ENCODE data around the gene TENM4.

The TENM4 gene

DNA sequence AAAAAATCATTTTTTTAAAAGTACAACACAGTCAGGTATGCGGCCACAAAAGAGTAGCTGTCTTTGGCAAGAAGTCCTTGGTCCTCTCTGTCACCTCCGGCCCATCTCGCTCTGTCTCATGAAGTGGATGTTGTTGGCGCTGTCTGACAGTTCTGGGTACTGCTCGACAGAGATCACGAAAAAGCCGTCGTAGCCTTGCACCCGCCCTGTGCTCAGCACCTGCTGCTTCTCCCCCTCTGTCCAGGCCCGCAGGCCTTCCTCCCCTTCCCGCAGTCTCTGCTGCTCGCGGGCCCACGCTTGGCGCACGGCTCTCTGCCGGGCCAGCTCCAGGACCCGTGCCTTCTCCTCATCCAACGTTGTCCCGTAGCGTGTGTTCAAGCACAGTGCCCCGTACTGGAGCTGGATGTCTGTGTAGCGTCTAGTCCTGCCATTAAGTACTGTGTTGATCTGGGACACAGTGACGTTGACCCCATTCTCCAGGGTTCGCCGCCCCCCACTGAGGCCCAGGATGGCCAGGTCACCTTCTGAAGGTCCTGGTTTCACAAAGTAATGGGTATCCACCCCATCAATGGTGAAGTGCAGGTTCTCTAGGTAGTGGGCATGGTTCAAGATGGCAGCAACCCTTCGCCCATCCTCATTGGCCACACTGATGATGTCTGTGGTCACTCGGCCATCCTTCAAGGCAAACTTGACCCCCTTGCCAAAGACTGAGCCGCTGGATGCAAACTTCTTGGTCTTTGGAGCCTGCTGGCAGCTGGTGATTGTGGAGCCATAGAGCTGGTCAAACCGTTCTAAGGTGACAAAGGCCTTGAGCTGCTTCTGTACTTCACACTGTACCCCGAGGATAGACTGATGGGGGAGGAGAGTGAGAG is 782.6 kb downstream of the TENM4 start:
- DNase-seq (ENCODE audit: low read depth), result no peak

GRCh38 chr11:78657441-78657840 is 783.4 kb downstream of the TENM4 start:
- no peak for DNase-seq (ENCODE audit: low read depth)

DNA sequence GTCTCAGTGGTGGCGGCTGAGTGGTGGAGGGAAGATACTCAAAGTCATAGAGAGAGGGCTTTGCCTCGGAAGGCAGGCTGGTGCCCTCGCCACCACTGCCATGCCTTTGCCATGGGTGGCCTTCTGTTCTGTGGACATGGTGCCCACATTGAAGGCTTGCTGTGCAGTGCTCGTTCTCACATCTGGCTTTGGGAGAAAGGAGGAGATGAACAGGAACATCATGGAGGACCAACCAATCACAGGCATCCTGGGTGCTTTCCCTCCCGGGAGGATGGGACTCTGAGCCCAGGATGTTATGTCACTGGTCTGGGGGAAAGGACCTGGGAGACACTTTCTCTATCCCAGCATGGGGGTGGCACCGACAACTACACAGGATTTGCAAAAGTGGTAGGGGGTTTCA is 783.8 kb downstream of the TENM4 start:
- no peak for DNase-seq (ENCODE audit: low read depth)

DNA sequence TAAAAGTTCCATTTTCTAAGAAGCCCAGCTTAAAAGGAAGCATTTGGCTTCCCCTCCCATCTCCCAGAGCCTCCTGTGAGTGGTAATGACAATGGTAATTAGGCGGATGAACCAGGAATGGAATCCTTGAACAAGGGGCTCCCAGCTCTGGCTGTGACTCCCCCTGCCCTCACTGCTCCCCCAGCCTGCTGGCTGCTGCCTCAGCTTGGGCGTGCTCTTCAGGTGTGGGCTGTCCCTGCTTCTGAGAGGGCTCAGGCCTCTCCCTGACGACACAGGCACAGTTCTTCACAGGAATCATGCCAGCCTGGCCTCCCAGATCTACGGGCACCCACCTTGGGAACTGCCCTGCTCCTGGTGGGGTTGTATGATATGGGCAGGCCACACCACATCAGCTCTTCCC is 784.5 kb downstream of the TENM4 start:
- DNase-seq (ENCODE audit: low read depth), result no peak

DNA sequence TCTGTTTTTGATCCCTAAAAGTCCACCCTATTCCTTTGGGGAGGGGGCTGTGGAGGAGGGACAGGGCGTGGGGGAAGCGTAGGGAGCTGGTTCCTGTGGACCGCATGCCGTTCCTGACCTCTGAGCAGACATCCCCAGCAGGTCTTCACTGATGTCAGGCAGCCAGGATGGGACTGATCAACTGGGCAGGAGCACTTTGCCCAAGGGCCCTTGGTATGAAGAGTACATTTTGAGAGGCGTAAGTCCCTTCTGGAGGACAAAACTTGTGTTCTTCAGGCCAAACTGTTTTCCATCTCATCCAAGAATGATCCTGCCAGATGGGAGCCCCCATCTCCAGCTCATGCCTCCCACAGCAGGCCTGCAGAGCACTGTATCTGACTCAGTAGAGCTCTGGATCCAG is 785.3 kb downstream of the TENM4 start:
- no peak for DNase-seq (ENCODE audit: low read depth)

GRCh38 chr11:78654866-78655265 is 786.0 kb downstream of the TENM4 start:
- no peak for DNase-seq (ENCODE audit: low read depth)

DNA sequence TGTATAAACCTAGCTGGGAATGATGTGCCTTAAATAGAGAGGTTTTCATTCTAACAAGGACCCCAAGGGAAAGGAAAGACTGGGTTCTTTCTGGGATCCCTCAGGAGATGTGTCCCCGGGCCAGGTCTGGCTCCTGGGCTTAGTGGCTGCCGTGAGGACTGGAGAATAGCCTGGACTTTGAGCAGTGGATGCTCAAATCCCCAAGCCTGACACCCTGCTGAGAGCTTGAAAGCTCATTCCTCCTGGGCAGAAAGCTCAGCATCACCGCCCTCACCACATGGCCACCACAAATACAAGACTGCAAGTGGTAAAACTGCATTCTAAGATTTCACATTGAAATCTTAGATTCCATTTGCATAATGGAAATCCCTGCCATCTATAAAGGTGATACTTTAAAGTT is 786.8 kb downstream of the TENM4 start:
- DNase-seq (ENCODE audit: low read depth), result no peak

GRCh38 chr11:78653294-78653909 is 787.4 kb downstream of the TENM4 start:
- no peak for DNase-seq (ENCODE audit: low read depth)

DNA sequence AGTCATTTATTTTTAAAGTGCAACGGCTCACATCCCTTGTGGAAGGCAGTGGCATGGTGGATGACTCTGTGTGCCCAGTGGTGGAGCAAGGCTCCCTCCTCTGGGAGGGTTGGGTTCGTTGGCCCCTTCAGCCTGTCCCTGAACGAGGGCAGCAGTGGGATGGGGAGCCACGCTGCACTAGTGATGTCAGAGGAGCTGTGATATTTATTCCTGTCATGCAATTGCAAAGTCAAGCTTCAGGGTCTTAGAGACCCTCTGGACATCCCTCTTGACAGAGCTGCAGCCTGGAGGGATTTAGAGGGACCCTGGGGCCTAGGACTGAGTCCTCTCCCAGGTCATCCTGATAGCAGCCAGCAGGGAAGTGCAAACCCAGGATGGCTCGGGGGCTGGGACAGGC is 788.0 kb downstream of the TENM4 start:
- DNase-seq (ENCODE audit: low read depth), result no peak

DNA sequence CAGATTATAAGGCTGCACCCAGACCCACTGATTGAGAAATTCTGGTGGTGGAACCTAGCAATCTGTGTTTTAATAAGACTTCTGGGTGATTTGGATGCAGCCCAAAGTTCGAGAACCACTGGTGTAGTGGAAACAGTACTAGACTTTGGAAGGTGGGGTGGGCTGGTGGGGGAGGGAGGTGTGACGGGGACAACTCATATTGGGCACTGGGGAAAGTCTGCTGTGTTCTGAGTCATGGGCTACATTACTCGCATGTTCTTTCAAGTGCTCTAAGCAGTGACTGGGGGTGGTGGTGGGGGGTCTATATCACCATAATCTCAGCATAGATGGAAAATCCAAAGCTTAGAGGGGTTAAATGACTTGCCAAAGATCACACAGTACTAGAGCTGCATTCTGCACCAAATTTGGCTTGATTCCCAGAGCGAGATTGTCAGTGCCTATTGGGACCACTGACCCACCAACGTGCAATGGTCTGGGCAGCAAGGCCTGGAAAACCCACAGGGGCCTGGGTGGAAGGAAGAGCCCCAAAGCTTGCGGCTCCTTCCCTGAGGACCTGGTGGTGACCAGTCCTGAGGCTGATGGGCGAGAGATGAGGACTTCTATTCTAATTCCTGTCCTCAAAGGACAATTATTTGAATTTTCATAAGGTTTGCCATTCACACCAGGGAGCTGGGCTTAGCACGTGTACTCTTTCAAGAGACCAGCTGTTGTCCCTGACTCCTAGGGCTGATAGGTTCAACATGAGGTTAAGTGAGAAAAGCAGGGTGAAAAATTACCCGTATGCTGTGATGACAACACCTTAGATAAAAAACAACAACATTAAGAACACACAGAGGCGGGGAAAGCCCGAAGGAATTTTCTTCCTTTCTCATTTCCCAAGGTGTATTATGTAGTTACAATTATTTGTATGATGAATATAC is 788.6 kb downstream of the TENM4 start:
- peak; percentile 42 for DNase-seq (ENCODE audit: low read depth)

DNA sequence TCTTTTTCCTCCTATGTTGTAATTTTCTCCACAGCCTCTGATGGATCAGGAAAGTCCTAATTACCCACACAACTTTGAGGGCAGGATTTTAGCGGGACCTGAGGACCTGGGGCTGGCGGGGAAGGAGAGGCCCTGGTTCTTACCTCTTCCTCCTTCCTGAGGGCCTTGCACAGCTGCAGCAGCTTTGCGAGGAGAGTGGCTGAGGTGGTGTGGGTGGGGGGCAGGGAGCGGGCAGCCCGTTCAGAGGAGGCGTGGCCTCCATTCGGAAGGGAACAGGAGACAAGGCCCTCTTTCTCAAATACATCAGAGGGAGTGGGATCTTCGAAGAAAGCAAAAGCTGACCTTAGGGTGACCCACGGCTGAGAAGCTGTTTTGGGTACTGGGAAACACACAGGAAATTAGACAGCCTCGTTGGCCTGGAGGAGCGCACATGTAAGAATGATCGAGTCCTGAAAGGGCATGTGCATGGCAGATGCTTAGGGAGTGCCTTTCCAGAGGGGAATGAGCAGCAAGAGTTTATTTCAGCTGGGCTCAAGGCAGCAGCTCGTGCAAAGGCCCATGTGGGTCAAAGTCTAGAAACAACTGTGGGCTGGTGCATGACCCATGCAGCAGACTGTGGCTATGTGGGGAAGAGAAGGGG is 789.6 kb downstream of the TENM4 start:
- DNase-seq (ENCODE audit: low read depth), result no peak

- DNase-seq (ENCODE audit: low read depth), result no peak
Observed at GRCh38 chr11:78649361-78650215, 791.2 kb downstream of the TENM4 start.

GRCh38 chr11:78647986-78648875 is 792.6 kb downstream of the TENM4 start:
- DNase-seq (ENCODE audit: low read depth), result no peak

- no peak for DNase-seq (ENCODE audit: low read depth)
Observed at GRCh38 chr11:78647266-78647915, 793.4 kb downstream of the TENM4 start.

DNA sequence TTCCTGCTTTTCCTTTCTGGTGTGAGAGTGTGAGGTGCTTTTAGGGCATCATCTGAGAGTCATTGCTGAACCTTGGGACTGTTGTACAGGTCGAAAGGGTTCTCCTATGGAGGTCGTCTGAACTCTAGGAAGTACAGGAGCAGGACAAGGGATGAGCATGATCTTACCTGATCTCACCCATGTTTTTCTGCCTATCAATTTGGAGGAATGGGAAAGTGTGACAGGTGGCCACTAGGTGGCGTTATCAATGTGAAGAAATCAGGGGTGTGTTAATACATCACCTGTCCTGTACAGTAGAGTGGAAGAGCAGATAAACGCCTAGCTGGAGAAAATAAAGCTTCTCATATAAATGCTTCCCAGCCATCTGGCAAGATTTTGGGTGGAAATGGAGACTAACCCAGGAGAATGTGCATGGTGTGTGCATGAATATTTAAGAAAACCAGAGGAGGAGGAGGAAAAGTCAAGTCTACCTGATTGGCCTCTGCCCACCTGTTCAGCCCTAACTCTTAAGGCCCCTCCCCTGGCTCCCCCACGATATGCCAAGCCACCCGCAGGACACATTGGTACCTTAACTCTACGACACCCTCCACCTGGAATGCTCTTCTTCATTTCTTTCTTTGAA is 794.2 kb downstream of the TENM4 start:
- DNase-seq (ENCODE audit: low read depth), result peak; percentile 34

- peak; percentile 60 for DNase-seq (ENCODE audit: low read depth)
Observed at GRCh38 chr11:78645226-78646202, 795.3 kb downstream of the TENM4 start.

DNA sequence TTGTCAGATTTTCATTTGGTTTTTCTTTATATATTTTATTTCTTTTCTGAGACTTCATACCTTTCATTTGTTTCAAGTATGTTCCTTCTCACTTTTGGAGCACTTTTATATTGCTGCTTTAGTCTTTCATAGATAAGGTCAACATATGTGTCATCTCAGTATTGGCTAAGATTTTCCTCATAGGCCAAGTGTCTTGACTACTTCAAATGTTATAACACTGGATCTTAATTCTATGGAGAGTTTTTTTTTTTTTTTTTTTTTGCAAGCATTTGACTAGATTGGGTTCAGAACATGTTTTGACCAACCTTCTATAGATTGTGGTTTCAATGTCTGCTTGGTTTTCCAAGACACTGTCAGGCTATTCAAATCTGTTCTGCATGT is 797.2 kb downstream of the TENM4 start:
- DNase-seq (ENCODE audit: low read depth), result no peak
